Mammary epithelial cell (primary cell): ENCODE results near the gene TMED9.

Source experiments
- EZH2 ChIP-seq: IDR thresholded peaks from 2 replicates; pipeline ENCODE4 v1.6.1; 2012; ENCODE audit warnings: low read length, inconsistent platforms, borderline replicate concordance
- TF ChIP-seq, protein P1 (sequence below), 2 donors: IDR thresholded peaks in 1 of 2; conservative IDR thresholded peaks in 1 of 2; 2 replicates each; pipeline ENCODE4 v1.5.1; 2011 to 2012; ENCODE audit warnings: inconsistent platforms in 2 of 2, low read length in 2 of 2, mild to moderate bottlenecking in 2 of 2, control low read depth in 1 of 2, low read depth in 1 of 2; ENCODE audit not compliant: insufficient read depth in 1 of 2; ENCODE audit errors: extremely low read depth in 1 of 2

DNA sequence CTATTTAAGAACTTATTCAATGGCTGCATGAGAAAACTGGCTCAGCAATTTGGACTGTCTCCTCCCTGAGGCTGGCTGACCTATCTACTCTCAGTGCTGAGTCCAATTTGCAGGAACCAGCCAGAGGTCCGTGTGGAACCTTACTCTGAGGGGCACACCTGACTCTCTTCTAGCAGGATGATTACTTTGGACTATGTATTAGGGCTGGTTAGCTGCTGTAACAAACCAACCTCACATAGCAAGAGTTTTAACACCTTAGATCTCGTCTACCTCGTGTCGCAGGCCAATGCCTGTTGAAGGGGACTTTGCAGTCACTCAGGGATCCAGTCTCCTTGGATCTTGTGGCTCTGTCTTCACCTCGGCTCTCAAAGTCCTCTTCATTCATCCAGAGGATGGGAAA lies 34.2 kb upstream of the TMED9 start:
- TF ChIP-seq EZH2, result no peak
- TF ChIP-seq, protein P1, sequence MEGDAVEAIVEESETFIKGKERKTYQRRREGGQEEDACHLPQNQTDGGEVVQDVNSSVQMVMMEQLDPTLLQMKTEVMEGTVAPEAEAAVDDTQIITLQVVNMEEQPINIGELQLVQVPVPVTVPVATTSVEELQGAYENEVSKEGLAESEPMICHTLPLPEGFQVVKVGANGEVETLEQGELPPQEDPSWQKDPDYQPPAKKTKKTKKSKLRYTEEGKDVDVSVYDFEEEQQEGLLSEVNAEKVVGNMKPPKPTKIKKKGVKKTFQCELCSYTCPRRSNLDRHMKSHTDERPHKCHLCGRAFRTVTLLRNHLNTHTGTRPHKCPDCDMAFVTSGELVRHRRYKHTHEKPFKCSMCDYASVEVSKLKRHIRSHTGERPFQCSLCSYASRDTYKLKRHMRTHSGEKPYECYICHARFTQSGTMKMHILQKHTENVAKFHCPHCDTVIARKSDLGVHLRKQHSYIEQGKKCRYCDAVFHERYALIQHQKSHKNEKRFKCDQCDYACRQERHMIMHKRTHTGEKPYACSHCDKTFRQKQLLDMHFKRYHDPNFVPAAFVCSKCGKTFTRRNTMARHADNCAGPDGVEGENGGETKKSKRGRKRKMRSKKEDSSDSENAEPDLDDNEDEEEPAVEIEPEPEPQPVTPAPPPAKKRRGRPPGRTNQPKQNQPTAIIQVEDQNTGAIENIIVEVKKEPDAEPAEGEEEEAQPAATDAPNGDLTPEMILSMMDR (conservative IDR thresholded peaks at IDR 0.05 in 1 of 2, IDR thresholded peaks at IDR 0.05 in 1 of 2; ENCODE audit: extremely low read depth in 1 of 2, insufficient read depth in 1 of 2, low read depth in 1 of 2, low read length in 2 of 2), result no peak
